Right lobe of liver (tissue), 4 donors: ENCODE data around the gene HCN1.

Experiments used
- POLR2A ChIP-seq: fragments of 450-650 bp; IDR thresholded peaks from one replicate; pipeline ENCODE4 v1.6.1; 2017; ENCODE audit warnings: antibody characterized with exemption, mild to moderate bottlenecking
- TF ChIP-seq, protein P1 (sequence below), 4 donors: fragments of 200-600 bp in 3 of 4; fragments of 450-650 bp in 1 of 4; IDR thresholded peaks; one replicate each; pipeline versions ENCODE4 v1.5.1 to v1.8.0; 2016 to 2022; ENCODE audit warnings: antibody characterized with exemption in 4 of 4, mild to moderate bottlenecking in 2 of 4
- donor health status: DM: no; HTN: no; CAD: no.
- donor health status: DM: no; HTN: no; CAD: no.
- donor health status: DM: no; HTN: yes; CAD: no.

DNA sequence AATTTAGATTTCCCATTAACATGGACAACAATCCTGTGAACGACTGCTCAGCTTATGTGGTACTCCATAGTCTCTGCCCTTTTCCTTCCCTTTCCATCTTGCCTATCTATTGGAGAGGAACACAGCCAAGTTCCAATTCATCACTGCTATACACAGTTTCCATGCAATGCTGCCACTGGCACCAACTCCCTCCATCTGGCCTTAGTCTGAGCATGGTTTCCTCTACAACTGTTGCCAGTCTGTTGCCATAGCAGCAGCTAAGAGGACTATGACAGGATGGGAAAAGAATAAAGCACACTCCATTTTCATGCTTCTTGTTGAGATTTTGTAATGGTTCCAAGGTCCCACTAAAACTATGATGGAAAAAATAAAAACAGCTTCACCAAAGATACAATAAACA, 189.0 kb downstream of the HCN1 start:
- TF ChIP-seq, protein P1, sequence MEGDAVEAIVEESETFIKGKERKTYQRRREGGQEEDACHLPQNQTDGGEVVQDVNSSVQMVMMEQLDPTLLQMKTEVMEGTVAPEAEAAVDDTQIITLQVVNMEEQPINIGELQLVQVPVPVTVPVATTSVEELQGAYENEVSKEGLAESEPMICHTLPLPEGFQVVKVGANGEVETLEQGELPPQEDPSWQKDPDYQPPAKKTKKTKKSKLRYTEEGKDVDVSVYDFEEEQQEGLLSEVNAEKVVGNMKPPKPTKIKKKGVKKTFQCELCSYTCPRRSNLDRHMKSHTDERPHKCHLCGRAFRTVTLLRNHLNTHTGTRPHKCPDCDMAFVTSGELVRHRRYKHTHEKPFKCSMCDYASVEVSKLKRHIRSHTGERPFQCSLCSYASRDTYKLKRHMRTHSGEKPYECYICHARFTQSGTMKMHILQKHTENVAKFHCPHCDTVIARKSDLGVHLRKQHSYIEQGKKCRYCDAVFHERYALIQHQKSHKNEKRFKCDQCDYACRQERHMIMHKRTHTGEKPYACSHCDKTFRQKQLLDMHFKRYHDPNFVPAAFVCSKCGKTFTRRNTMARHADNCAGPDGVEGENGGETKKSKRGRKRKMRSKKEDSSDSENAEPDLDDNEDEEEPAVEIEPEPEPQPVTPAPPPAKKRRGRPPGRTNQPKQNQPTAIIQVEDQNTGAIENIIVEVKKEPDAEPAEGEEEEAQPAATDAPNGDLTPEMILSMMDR (IDR thresholded peaks at IDR 0.05) = no peak
- no peak for TF ChIP-seq POLR2A
